IMR-90 (cell line): ENCODE measurements around the gene RNF145. TPM values are rescaled to one million over a fixed set of nuclear protein-coding genes. Genes with fewer than 3 reads are reported as not detected.
"Not testable (repeated sequence)": the region's sequence is repeated elsewhere in the genome, so short reads cannot be mapped to it uniquely, and the experiment has no call there.

Source experiments
- ATAC-seq: fragments of 200-7000 bp; cut with Tn5 transposase; 2 replicates; pipeline ENCODE4 v1.9.1; 2020; ENCODE audit warnings: low read depth, mild to moderate bottlenecking, moderate library complexity
- BruUV-seq: library from RNA; stranded (reverse); fragments of 400-500 nt; replicated peaks from 2 replicates; lab custom pipeline; 2021; lab: Mats Ljungman, UMichigan
- CTCF ChIA-PET: fragments of 300-600 bp; formaldehyde crosslinking; extraction: SDS; loops from one replicate; lab custom pipeline; 2021; ENCODE audit warnings: antibody characterized with exemption; lab: Yijun Ruan, JAX
- POLR2A ChIA-PET: fragments of 300-600 bp; sonication (Branson Sonifier 250); formaldehyde crosslinking; loops from one replicate; lab custom pipeline; 2022; ENCODE audit warnings: antibody characterized with exemption; ENCODE audit not compliant: unreplicated experiment; lab: Charles Lee
- DNase-seq: peaks from one replicate; pipeline ENCODE4 v3.0.0; 2013
- H2AFZ ChIP-seq: replicated peaks from 2 replicates; pipeline ENCODE3; 2013; ENCODE audit warnings: low read length, mild to moderate bottlenecking; ENCODE audit not compliant: poor library complexity
- H2AK5ac ChIP-seq: 2 replicates; pipeline ENCODE4 v1.6.1; 2013; ENCODE audit warnings: low read depth, low read length, inconsistent platforms
- H2AK9ac ChIP-seq: replicated peaks from 2 replicates; pipeline ENCODE3; 2013; ENCODE audit warnings: mild to moderate bottlenecking, low read depth, low read length, moderate library complexity; ENCODE audit not compliant: poor library complexity
- H2BK120ac ChIP-seq: 2 replicates; pipeline ENCODE4 v1.6.1; 2013; ENCODE audit warnings: low read depth, low read length, inconsistent platforms
- H2BK15ac ChIP-seq: 3 replicates; pipeline ENCODE4 v1.6.1; 2013; ENCODE audit warnings: low read depth, low read length, inconsistent platforms
- H2BK20ac ChIP-seq: 2 replicates; pipeline ENCODE4 v1.6.1; 2013; ENCODE audit warnings: low read depth, mild to moderate bottlenecking, inconsistent platforms, low read length, moderate library complexity
- H2BK5ac ChIP-seq: 2 replicates; pipeline ENCODE4 v1.6.1; 2013; ENCODE audit warnings: mild to moderate bottlenecking, low read depth, low read length, inconsistent platforms; ENCODE audit not compliant: poor library complexity, severe bottlenecking
- H3K14ac ChIP-seq: replicated peaks from 2 replicates; pipeline ENCODE4 v1.6.1; 2013; ENCODE audit warnings: low read depth, low read length, inconsistent platforms
- H3K18ac ChIP-seq: 2 replicates; pipeline ENCODE4 v1.6.1; 2013; ENCODE audit warnings: low read depth, low read length, control low read depth
- H3K23ac ChIP-seq: 2 replicates; pipeline ENCODE4 v1.6.1; 2013; ENCODE audit warnings: low read depth, low read length, inconsistent platforms
- H3K27ac ChIP-seq: 2 replicates; pipeline ENCODE4 v1.5.1; 2013; ENCODE audit warnings: mild to moderate bottlenecking, control low read depth, low read length; ENCODE audit not compliant: insufficient read depth
- H3K27me3 ChIP-seq: 2 replicates; pipeline ENCODE4 v1.6.1; 2013; ENCODE audit warnings: low read length; ENCODE audit not compliant: control insufficient read depth, insufficient read depth
- H3K36me3 ChIP-seq: 2 replicates; pipeline ENCODE4 v1.6.1; 2013; ENCODE audit warnings: low read length, mixed read lengths; ENCODE audit not compliant: control insufficient read depth, insufficient read depth
- H3K4ac ChIP-seq: 2 replicates; pipeline ENCODE4 v1.6.1; 2013; ENCODE audit warnings: low read depth, low read length, inconsistent platforms
- H3K4me1 ChIP-seq: 2 replicates; pipeline ENCODE4 v1.6.1; 2013; ENCODE audit warnings: low read length, mixed read lengths; ENCODE audit not compliant: control insufficient read depth, insufficient read depth
- H3K4me2 ChIP-seq: 2 replicates; pipeline ENCODE4 v1.6.1; 2013; ENCODE audit warnings: low read depth, mild to moderate bottlenecking, control low read depth, low read length, moderate library complexity
- H3K4me3 ChIP-seq: 2 replicates; pipeline ENCODE4 v1.5.1; 2013; ENCODE audit warnings: low read depth, mild to moderate bottlenecking, control low read depth, low read length, moderate library complexity; ENCODE audit not compliant: insufficient read depth
- H3K56ac ChIP-seq: 2 replicates; pipeline ENCODE4 v1.6.1; 2013; ENCODE audit warnings: low read length, inconsistent platforms; ENCODE audit not compliant: insufficient read depth; ENCODE audit errors: extremely low read depth
- H3K79me1 ChIP-seq, 2 experiments: 2 replicates each; pipeline ENCODE4 v1.6.1; 2013; ENCODE audit warnings: low read length in 2 of 2, inconsistent platforms in 1 of 2, low read depth in 1 of 2
- H3K9ac ChIP-seq: 2 replicates; pipeline ENCODE4 v1.6.1; 2013; ENCODE audit warnings: low read depth, low read length, control low read depth
- H3K9me1 ChIP-seq: 2 replicates; pipeline ENCODE4 v1.6.1; 2013; ENCODE audit warnings: low read length, inconsistent platforms; ENCODE audit not compliant: insufficient read depth
- H3K9me3 ChIP-seq: 2 replicates; pipeline ENCODE4 v1.6.1; 2013; ENCODE audit warnings: low read length; ENCODE audit not compliant: control insufficient read depth, insufficient read depth
- H4K20me1 ChIP-seq: 2 replicates; pipeline ENCODE4 v1.6.1; 2013; ENCODE audit warnings: low read length, inconsistent platforms; ENCODE audit not compliant: insufficient read depth
- H4K5ac ChIP-seq: 2 replicates; pipeline ENCODE4 v1.6.1; 2013; ENCODE audit warnings: mild to moderate bottlenecking, low read depth, low read length, control low read depth
- H4K8ac ChIP-seq, 2 experiments: 2 replicates each; pipeline ENCODE4 v1.6.1; 2013; ENCODE audit warnings: low read depth in 2 of 2, low read length in 2 of 2, control low read depth in 1 of 2, inconsistent platforms in 1 of 2
- H4K91ac ChIP-seq: 2 replicates; pipeline ENCODE4 v1.6.1; 2013; ENCODE audit warnings: low read depth, low read length, inconsistent platforms; ENCODE audit not compliant: insufficient read depth
- WGBS, 2 experiments: methylation state at CpG; one replicate each; pipeline versions ENCODE4 v1.1.5 to v1.1.7; 2013; ENCODE audit warnings: missing lambda C conversion rate in 2 of 2; ENCODE audit not compliant: insufficient read length in 1 of 2; ENCODE audit errors: extremely low coverage in 2 of 2; 5-methylcytosine and 5-hydroxymethylcytosine counted together
- dilution Hi-C: fragments of 300-500 bp; cut with HindIII; formaldehyde crosslinking; loops from one replicate; pipeline ENCODE4 v1.14.3; 2018; ENCODE audit warnings: low sequenced_read_pairs; ENCODE audit not compliant: unreplicated experiment
- in situ Hi-C: fragments of 300-500 bp; cut with MboI; formaldehyde crosslinking; loops from 3 replicates; pipeline ENCODE4 v1.14.3; 2019; ENCODE audit warnings: low sequenced_read_pairs, inconsistent platforms, mixed read lengths
- intact Hi-C: fragments of 100-400 bp; cut with micrococcal nuclease; formaldehyde crosslinking; loops from 2 replicates; pipeline ENCODE4 v1.10.0; 2022
- polyA plus RNA-seq, 3 experiments: library from polyadenylated mRNA; depleted of rRNA; stranded (reverse); fragments of >200 nt; gene quantifications; 2 replicates each; pipeline ENCODE4 v1.2.3, GENCODE V29; 2012; ENCODE audit warnings: low replicate concordance in 1 of 3
- total RNA-seq: library from RNA; depleted of rRNA; stranded (reverse); fragments of >200 nt; gene quantifications from 2 replicates; pipeline ENCODE4 v1.2.3, GENCODE V29; 2012

RNF145 gene
- total and polyA plus RNA-seq, 2 of the 4 experiments (the other 2 are of a cell fraction), result 50.0 to 57.0 TPM

DNA sequence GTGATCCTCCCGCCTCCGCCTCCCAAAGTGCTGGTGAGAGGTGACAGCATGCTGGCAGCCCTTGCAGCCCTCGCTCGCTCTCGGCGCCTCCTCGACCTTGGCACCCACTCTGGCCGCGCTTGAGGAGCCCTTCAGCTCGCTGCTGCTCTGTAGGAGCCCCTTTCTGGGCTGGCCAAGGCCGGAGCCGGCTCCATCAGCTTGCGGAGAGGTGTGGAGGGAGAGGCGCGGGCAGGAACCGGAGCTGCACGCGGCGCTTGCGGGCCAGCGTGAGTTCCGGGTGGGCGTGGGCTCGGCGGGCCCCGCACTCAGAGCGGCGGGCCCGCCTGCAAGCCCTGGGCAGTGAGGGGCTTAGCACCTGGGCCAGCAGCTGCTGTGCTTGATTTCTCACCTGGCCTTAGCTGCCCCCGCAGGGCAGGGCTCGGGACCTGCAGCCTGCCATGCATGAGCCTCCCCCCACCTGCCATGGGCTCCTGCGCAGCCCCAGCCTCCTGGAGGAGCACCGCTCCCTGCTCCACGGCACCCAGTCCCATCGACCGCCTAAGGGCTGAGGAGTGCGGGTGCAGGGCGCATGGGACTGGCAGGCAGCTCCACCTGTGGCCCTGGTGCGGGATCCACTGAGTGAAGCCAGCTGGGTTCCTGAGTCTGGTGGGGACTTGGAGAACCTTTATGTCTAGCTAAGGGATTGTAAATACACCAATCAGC is 90.2 kb downstream of the RNF145 start:
- H3K4ac ChIP-seq, H2BK15ac ChIP-seq, H4K8ac ChIP-seq, H3K27me3 ChIP-seq, dilution Hi-C loops, H4K20me1 ChIP-seq, intact Hi-C loops, DNase-seq, H3K36me3 ChIP-seq, H4K5ac ChIP-seq, H3K4me2 ChIP-seq, H2AK5ac ChIP-seq, H3K27ac ChIP-seq, H4K91ac ChIP-seq, CTCF ChIA-PET, H3K9me3 ChIP-seq, H3K4me1 ChIP-seq, H3K9me1 ChIP-seq, H3K14ac ChIP-seq, in situ Hi-C loops, H3K4me3 ChIP-seq, H2AFZ ChIP-seq, H3K18ac ChIP-seq, H3K79me1 ChIP-seq, H3K56ac ChIP-seq, H3K23ac ChIP-seq, H2BK5ac ChIP-seq, POLR2A ChIA-PET, H3K9ac ChIP-seq, ATAC-seq, H2BK120ac ChIP-seq, H2AK9ac ChIP-seq, BruUV-seq, H2BK20ac ChIP-seq: not testable (repeated sequence)
- 90% methylated on average over 22 of the region's 39 CpGs; no CpG with 5 or more reads in 1 of the 2 experiments for WGBS, 2 experiments
